ENCODE measurements around the gene PGC. TPM values are rescaled to one million over a fixed set of nuclear protein-coding genes. Genes with fewer than 3 reads are reported as not detected.

Gene PGC
- total and polyA plus RNA-seq, 7 donors = 0.07 to 12.6 (median 9.2) TPM; not detected in 4

- no peaks in the 10 kb centered on the region for H3K36me3 ChIP-seq
- H3K9me3 ChIP-seq = no peaks in the 10 kb centered on the region
- WGBS, 2 donors = 93% methylated on average over 6 of the region's 6 CpGs
- H3K4me3 ChIP-seq = no peak overlapping the region
- TF ChIP-seq POLR2A (IDR thresholded peaks at IDR 0.05) = no peak
- H3K27me3 ChIP-seq = no peaks in the 10 kb centered on the region
- intact Hi-C loops (cut with DNase I) = no loop called here
- DNase-seq = no peak
- H3K27ac ChIP-seq = no peak overlapping the region
- H3K4me1 ChIP-seq = no peaks in the 10 kb centered on the region
Measured at GRCh38 chr6:41758641-41759035, 11.4 kb upstream of the PGC start.

- H3K4me1 ChIP-seq = no peaks in the 10 kb centered on the region
- no peak for DNase-seq
- H3K9me3 ChIP-seq = no peaks in the 10 kb centered on the region
- H3K27me3 ChIP-seq = no peaks in the 10 kb centered on the region
- TF ChIP-seq POLR2AphosphoS5 (IDR thresholded peaks at IDR 0.05) (no peak), EP300 (IDR thresholded peaks at IDR 0.05) (no peak), POLR2A (IDR thresholded peaks at IDR 0.05) (no peak), CTCF (IDR thresholded peaks at IDR 0.05) (no peak)
- intact Hi-C loops (cut with DNase I) = no loop called here
- no peak overlapping the region for H3K27ac ChIP-seq
- WGBS, 2 donors = 80 to 82% methylated on average over 8 of the region's 8 CpGs
- no peak overlapping the region for H3K4me3 ChIP-seq
- H3K36me3 ChIP-seq = no peaks in the 10 kb centered on the region
Measured at GRCh38 chr6:41757931-41758640, 10.9 kb upstream of the PGC start.

GRCh38 chr6:41757271-41757670 is 10.1 kb upstream of the PGC start:
- intact Hi-C loops (cut with DNase I) = no loop called here
- DNase-seq = no peak
- WGBS, 2 donors = 89 to 91% methylated on average over 6 of the region's 6 CpGs
- H3K4me3 ChIP-seq = no peak overlapping the region
- no peak overlapping the region for H3K27ac ChIP-seq
- TF ChIP-seq POLR2A (IDR thresholded peaks at IDR 0.05) (no peak), EP300 (IDR thresholded peaks at IDR 0.05) (no peak), CTCF (IDR thresholded peaks at IDR 0.05) (no peak), POLR2AphosphoS5 (IDR thresholded peaks at IDR 0.05) (no peak)
- no peaks in the 10 kb centered on the region for H3K9me3 ChIP-seq
- no peaks in the 10 kb centered on the region for H3K36me3 ChIP-seq
- H3K27me3 ChIP-seq = no peaks in the 10 kb centered on the region
- H3K4me1 ChIP-seq = no peaks in the 10 kb centered on the region

GRCh38 chr6:41756354-41756753 is 9.2 kb upstream of the PGC start:
- no peak overlapping the region for H3K4me3 ChIP-seq
- intact Hi-C loops (cut with DNase I) = no loop called here
- 56 to 84% methylated on average over 13 of the region's 13 CpGs for WGBS, 2 donors
- no peak overlapping the region for H3K27ac ChIP-seq
- H3K4me1 ChIP-seq = no peaks in the 10 kb centered on the region
- no peaks in the 10 kb centered on the region for H3K27me3 ChIP-seq
- no peak for TF ChIP-seq EP300 (IDR thresholded peaks at IDR 0.05)
- DNase-seq = no peak
- H3K36me3 ChIP-seq = no peaks in the 10 kb centered on the region
- no peaks in the 10 kb centered on the region for H3K9me3 ChIP-seq

- TF ChIP-seq POLR2AphosphoS5 (IDR thresholded peaks at IDR 0.05) (no peak), POLR2A (IDR thresholded peaks at IDR 0.05) (no peak), EP300 (IDR thresholded peaks at IDR 0.05) (no peak), CTCF (IDR thresholded peaks at IDR 0.05) (no peak)
- no peaks in the 10 kb centered on the region for H3K4me1 ChIP-seq
- no peaks in the 10 kb centered on the region for H3K36me3 ChIP-seq
- no peak overlapping the region for H3K27ac ChIP-seq
- 68 to 82% methylated on average over 4 of the region's 4 CpGs for WGBS, 2 donors
- no peak overlapping the region for H3K4me3 ChIP-seq
- H3K9me3 ChIP-seq = no peaks in the 10 kb centered on the region
- DNase-seq = no peak
- H3K27me3 ChIP-seq = no peaks in the 10 kb centered on the region
- intact Hi-C loops (cut with DNase I) = no loop called here
Measured at GRCh38 chr6:41755895-41756294, 8.7 kb upstream of the PGC start.

- H3K36me3 ChIP-seq = no peaks in the 10 kb centered on the region
- no peak for DNase-seq
- H3K27ac ChIP-seq = no peak overlapping the region
- TF ChIP-seq CTCF (IDR thresholded peaks at IDR 0.05) = no peak
- no peaks in the 10 kb centered on the region for H3K9me3 ChIP-seq
- 99% methylated on average over 3 of the region's 3 CpGs for WGBS, 2 donors
- intact Hi-C loops (cut with DNase I) = no loop called here
- no peaks in the 10 kb centered on the region for H3K4me1 ChIP-seq
- H3K27me3 ChIP-seq = no peaks in the 10 kb centered on the region
- H3K4me3 ChIP-seq = no peak overlapping the region
Measured at GRCh38 chr6:41750374-41750773, 3.2 kb upstream of the PGC start.

Data from sigmoid colon (tissue), 7 donors.